GM19463 (cell line): ENCODE data around the gene PARP11.
"Not testable (repeated sequence)": the region's sequence is repeated elsewhere in the genome, so short reads cannot be mapped to it uniquely, and the experiment has no call there.

ENCODE experiments used
- ATAC-seq: cut with Tn5 transposase; IDR thresholded peaks from one replicate; pipeline ENCODE4 v1.9.1; 2021; ENCODE audit warnings: mild to moderate bottlenecking, moderate library complexity; ENCODE audit not compliant: unreplicated experiment

PARP11 gene

GRCh38 chr12:3884671-3885070, 11.5 kb upstream of the PARP11 start:
- ATAC-seq: no peak

GRCh38 chr12:3882896-3883564, 9.8 kb upstream of the PARP11 start:
- ATAC-seq: no peak

GRCh38 chr12:3882406-3882805, 9.2 kb upstream of the PARP11 start:
- no peak for ATAC-seq

GRCh38 chr12:3881281-3881950, 8.2 kb upstream of the PARP11 start:
- ATAC-seq: no peak

GRCh38 chr12:3879846-3880245, 6.6 kb upstream of the PARP11 start:
- no peak for ATAC-seq

DNA sequence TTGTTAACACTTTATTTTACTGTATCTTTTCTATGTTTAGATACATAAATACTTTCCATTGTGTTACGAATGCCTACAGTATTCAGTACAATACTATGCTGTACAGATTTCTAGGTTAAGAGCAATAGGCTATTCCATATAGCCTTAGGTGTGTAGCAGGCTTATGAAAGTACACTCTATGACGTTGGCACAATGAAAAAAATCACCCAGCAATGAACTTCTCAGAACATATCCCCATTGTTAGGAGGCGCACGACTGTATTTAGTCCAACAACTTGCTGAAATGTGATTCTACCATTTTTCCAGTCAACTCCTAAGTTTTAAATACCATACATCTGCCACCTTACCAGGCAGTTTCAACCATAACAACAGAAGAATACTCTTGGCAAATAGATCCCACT, 1.8 kb downstream of the PARP11 start:
- ATAC-seq: no peak

DNA sequence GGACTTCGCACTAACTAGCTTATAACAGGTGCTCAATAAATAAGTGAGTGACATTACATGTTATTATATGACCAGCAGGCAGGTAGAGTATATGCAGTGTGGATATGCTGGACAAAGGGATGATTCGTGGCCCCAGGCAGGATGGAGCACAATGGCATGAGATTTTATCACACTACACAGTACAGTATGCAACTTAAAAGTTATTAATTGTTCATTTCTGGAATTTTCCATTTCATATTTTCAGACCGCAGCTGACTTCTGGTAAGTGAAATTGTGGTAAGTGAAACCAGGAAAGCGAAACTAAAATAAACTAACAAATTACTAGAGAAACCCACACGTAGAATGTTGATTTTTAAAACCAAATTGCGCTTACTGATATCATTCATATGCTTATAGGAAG, 3.3 kb downstream of the PARP11 start:
- ATAC-seq: no peak

DNA sequence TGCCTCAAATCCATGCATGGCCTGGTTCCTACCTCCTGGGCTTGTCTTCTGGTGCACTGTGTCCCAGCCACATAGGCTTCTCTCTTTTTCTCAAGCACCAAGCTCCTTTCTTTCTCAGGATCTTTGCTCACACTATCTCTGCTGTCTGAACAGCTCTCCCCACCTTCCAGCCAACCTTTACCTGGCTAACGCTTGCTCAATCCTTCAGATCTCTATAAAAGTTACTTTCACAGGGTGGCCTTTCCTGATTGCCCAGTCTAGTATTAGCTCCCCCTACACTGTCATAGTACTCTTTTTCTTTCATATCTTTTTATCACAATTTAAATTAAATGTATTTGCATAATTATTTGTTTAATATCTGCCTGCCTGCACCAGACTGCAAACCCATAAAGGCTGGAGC, 3.8 kb downstream of the PARP11 start:
- no peak for ATAC-seq

GRCh38 chr12:3863756-3864155, 9.4 kb downstream of the PARP11 start:
- no peak for ATAC-seq

- ATAC-seq: no peak
These were observed 30.7 kb downstream of the PARP11 start for GRCh38 chr12:3842517-3842916.

DNA sequence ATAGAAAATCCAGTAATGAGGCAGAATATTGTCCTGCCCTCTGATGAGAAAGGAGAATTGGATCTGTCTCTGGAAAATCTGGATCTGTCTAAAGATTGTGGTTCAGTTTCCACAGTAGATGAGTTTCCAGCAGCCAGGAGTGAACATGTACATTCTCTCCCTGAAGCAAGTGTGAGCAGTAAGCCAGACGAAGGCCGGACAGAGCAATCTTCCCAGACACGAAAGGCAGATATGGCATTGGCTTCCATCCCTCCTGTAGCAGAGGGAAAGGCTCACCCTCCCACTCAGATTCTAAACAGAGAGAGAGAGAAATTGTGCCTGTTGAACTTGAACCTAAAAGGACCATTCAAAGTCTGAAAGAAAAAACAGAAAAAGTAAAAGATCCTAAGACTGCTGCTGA, 31.4 kb downstream of the PARP11 start:
- no peak for ATAC-seq

- ATAC-seq: not testable (repeated sequence)
These were observed 32.4 kb downstream of the PARP11 start for GRCh38 chr12:3840833-3841232.

- not testable (repeated sequence) for ATAC-seq
These were observed 33.5 kb downstream of the PARP11 start for GRCh38 chr12:3839745-3840144.

DNA sequence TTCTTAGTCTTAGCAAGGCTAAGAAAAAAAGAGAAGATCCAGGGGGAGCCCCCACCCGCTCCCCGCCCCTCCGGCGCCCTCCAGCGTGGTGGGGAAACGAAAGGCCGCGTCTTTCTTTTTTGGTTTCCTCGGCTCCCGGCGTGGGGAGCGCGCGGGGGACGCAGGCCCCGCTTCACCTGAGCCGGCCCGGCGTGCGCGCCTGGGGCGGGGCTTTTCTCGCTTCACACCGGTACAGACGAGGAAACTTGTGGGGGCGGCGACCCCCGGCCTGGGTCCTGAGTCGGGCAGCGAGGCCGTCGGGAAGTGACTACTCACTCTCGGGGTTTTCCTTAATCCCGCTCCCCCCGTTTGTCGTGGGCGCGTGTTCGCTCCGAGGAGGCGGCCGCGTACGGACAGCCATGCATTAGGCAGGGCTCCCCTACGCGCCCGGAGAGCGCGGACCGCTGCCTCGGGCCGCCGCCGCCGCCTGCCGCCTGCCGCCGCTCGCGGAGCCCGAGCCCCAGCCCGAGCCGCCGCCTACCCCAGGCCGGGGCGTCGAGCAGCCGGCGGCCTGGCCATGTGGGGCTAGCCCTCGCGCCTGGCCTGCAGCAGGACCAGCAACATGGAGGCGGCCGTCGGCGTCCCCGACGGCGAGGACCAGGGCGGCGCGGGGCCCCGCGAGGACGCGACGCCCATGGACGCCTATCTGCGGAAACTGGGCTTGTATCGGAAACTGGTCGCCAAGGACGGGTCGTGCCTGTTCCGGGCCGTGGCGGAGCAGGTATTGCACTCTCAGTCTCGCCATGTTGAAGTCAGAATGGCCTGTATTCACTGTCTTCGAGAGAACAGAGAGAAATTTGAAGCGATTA, 34.3 kb downstream of the PARP11 start:
- not testable (repeated sequence) for ATAC-seq

DNA sequence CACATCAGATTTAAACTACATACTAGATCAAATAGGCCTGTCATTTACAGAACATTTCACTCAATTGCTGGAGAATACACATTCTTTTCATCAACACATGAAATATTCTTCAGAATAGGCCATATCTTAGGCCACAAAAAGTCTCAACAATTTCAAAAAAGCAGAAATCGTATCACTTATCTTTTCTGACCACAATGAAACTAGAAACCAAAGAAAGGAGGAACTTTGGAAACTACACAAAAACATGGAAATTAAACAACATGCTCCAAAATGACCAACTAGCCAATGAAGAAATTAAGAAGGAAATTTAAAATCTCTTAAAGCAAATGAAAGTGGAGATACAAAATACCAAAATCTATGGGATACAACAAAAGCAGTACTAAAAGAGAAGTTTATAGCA, 35.1 kb downstream of the PARP11 start:
- ATAC-seq: no peak

DNA sequence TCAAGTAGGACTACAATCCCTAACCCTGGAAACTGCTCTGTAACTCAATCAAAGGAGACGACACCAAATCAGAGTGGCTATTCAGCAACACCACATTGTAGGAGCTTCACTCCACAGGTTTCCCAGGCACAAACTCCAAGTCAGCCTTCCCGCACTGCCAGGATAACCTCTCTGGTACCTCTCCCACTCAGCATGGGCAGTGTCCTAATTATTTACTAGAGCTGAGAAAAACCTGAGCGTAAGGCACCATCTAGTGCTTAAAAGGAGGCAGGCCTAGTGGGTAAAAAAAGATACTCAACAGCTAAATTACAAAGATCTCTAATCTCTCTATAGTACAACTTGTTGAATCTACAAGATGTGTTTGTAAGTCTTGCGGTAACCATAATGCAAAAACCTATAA, 36.1 kb downstream of the PARP11 start:
- no peak for ATAC-seq

DNA sequence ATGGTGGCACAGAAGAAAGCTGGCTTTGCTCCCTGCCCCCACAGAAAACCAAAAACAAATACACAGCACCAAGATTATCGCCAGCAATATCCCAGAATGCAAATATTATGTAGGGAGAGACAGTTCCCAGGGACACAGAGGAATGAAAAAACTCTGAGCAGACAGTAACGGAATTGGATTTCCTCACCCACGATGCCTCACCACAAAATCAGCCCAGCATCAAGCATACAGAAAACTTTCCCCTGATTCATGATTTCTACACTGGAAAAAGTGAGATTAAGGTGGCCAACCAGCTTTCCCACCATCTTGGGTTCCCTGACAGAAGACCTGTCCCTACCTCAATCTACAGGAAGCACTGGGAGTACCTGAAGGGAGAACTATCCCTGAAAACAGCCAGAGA, 36.6 kb downstream of the PARP11 start:
- no peak for ATAC-seq

- ATAC-seq: no peak
These were observed 37.3 kb downstream of the PARP11 start for GRCh38 chr12:3835914-3836313.

DNA sequence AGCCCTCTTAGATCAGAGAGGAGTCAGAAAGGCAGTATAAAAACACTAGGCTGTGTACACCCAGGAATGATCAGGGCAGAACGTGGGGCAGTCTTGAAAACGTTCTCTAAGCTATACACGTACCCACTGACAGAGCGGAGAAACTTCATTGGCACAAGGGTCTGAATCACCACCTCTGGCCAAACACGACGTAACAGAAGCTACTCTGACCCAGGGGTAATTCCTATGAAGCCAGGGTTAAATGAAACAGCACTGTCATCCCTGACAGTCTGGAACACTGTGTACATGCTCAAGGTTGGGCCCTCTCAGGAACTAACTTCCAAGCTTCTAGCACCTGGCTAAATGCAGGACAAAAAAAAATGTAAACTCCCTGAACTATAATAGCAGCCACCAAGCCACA, 38.4 kb downstream of the PARP11 start:
- ATAC-seq: no peak

- no peak for ATAC-seq
These were observed 39.4 kb downstream of the PARP11 start for GRCh38 chr12:3833670-3834310.

DNA sequence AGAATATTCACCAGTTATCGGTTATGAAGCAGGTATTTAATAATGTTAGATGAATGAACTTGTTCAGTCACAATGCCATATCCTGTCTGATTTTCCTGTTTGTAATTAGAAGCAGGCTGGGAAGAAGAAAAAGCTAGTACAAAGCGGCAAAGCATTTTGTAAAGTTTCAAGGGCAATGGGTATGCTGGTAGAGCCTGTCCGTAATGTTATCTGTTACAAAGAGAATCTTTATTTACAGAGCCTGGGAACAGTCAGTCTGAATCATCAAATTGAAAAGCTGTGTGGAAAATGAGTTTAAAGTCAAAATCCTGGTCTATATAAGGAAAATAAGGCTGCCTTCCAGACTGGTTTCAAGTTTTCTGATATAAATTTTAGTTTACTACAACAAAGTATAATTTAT, 40.5 kb downstream of the PARP11 start:
- ATAC-seq: no peak
